HG03558 (cell line): ENCODE results near the gene PSAP.

ENCODE experiments used
- ATAC-seq: cut with Tn5 transposase; IDR thresholded peaks from one replicate; pipeline ENCODE4 v1.9.1; 2021; ENCODE audit warnings: moderate number of reproducible peaks; ENCODE audit not compliant: unreplicated experiment; ENCODE audit errors: extremely low read depth

Gene PSAP

GRCh38 chr10:71812016-71812912 is 38.8 kb downstream of the PSAP start:
- ATAC-seq = no peak

- ATAC-seq = no peak
These were observed 39.7 kb downstream of the PSAP start for GRCh38 chr10:71811351-71811750.

- ATAC-seq = no peak
These were observed 40.9 kb downstream of the PSAP start for GRCh38 chr10:71810048-71810750.

GRCh38 chr10:71809628-71810027 is 41.4 kb downstream of the PSAP start:
- ATAC-seq = no peak

DNA sequence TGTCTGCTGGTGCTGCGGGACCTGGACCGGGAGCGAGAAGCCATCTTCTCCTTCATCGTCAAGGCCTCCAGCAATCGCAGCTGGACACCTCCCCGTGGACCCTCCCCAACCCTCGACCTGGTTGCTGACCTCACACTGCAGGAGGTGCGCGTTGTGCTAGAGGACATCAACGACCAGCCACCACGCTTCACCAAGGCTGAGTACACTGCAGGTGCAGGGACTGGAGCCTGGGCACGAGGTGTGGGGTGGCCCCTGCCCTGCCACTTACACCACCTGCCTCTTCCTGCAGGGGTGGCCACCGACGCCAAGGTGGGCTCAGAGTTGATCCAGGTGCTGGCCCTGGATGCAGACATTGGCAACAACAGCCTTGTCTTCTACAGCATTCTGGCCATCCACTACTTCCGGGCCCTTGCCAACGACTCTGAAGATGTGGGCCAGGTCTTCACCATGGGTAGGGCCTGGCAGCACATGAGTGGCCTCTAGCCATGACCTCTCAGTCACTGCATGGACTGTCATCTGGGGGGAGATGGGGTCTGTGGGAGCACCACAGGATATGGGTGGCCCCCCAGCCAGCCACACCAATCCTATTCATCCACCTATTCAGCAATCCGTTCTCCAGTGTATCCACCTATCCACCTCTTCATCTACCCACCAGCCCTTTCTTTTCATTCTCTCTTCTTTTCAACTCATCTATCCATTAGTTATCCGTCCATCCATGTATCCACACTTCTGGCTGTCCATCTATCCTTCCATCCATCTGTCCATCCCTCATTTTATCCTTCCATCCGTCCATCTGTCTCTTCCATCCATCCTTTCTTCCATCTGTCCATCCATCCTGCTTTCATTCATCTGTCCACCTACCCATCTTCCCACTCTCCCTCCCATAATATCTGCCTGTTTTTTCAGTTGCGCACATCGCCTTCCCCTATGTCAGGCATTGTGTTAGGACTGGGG is 43.2 kb downstream of the PSAP start:
- ATAC-seq = no peak

GRCh38 chr10:71806704-71807556 is 44.1 kb downstream of the PSAP start:
- no peak for ATAC-seq

GRCh38 chr10:71805776-71806703 is 45.0 kb downstream of the PSAP start:
- ATAC-seq = no peak

DNA sequence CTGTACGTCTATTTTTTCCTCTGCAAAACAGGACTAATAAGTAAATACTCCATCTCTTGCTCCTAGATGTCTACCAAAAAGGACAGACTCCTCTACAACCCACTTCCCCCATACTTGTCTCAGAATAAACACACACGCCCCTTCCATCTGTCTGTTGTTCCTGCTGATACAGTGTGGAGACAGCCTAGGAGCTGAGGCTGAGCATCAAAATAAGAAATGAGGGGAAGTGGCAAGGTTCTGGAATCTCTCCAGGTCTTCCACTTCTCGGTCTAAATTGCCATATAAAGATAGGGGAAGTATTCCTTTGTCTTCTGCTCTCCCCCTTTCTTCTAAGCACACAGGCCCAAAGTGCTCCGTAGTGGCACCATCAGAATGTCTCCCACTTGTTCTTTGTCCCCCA is 47.0 kb downstream of the PSAP start:
- ATAC-seq = no peak

DNA sequence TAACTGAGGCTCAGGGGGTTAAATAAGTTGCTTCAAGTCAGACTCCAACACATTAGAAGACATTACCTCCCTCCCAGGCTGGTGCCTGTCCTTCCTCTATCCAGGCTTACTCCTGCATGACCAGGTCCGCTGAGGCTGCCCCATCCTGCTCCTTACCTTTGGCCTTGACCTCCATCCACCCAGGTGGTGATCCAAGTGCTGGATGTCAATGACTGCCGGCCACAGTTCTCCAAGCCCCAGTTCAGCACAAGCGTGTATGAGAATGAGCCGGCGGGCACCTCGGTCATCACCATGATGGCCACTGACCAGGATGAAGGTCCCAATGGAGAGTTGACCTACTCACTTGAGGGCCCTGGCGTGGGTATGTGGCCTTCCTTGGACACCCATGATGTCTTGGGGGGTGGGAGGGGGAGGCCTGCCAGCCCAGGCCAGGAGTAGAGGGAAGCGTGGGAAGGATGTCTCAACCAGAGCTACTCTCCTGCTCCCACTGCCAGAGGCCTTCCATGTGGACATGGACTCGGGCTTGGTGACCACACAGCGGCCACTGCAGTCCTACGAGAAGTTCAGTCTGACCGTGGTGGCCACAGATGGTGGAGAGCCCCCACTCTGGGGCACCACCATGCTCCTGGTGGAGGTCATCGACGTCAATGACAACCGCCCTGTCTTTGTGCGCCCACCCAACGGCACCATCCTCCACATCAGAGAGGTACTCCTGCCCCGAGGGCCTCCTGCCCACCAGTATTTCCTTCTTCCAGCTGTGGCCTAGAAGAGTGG is 48.1 kb downstream of the PSAP start:
- no peak for ATAC-seq

GRCh38 chr10:71802235-71802634 is 48.8 kb downstream of the PSAP start:
- ATAC-seq = no peak

DNA sequence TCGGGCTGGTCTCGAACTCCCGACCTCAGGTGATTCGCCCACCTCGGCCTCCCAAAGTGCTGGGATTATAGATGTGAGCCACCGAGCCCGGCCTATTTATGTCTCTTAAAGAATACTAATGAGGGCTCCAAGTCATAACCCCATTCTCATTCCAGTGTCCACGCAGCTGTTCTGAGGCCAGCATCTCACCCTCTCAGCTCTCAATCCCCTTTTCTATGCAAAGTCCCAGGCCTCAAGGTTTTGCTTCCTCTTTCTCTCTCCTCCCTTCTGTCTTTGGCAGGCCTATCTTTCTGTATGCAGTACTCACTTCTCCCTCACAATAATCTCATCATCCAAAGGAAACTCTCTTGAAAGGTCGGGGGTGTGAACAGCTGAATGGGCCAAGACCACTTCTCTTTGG is 49.7 kb downstream of the PSAP start:
- no peak for ATAC-seq

DNA sequence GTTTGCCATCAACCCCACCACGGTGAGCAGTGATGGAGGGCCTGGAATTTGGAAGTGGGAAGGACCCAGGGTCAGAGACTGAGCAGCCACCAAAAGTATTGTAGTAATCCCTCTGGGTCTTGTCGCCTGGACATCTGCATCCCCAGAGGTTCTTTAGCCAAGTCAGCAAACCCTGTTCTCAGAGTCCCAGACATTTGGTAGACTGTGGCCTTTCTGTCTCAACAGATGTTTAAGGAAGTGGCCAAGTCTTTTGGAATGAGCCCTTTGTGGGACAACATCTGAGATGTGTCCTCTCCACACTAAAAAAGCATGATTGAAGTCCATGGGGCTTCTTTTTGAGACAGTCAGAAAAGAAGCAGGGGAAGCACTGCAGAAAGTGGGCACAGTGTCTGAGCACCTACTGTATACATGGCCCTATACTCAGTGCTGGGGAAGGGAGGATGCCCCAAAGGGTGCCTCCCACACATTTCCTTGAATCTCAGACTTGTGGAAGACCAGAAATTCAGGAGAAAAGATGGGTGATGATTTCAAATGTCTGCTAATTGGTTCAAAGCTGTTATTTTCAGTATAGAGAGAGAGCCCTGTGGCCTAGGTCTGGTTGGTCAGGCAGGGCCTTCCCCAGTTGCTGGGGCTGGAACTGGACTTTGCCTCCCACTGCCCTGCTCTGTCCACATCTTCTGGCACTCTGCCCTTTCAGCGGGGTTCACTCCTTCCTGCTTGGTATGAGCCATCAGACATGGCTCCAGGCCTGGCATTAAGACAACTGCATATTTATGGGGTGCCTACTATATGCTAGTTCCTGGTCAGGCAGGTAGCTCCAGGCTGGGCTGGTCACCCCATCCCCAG is 51.2 kb downstream of the PSAP start:
- ATAC-seq = no peak

DNA sequence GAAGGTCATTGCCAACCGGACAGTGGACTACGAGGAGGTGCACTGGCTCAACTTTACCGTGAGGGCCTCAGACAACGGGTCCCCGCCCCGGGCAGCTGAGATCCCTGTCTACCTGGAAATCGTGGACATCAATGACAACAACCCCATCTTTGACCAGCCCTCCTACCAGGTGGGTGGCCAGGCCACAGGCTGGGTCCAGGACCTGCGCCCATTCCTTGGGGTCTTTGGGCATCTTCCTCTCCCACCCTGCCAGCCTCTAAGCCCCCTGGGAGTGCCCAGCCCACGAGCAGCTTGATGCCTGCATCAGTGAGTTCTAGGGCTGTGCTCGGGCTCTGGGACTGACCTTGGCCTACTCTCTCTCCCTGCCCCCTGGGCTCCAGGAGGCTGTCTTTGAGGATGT is 51.9 kb downstream of the PSAP start:
- ATAC-seq = no peak

DNA sequence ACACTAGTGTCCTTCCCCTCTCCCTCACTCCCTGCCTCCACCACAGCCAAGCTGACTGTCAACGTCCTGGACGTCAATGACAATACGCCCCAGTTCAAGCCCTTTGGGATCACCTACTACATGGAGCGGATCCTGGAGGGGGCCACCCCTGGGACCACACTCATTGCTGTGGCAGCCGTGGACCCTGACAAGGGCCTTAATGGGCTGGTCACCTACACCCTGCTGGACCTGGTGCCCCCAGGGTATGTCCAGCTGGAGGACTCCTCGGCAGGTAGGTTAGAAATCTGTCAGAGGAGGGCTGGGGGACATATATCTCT is 52.8 kb downstream of the PSAP start:
- no peak for ATAC-seq

- ATAC-seq = no peak
These were observed 53.3 kb downstream of the PSAP start for GRCh38 chr10:71797533-71798307.

DNA sequence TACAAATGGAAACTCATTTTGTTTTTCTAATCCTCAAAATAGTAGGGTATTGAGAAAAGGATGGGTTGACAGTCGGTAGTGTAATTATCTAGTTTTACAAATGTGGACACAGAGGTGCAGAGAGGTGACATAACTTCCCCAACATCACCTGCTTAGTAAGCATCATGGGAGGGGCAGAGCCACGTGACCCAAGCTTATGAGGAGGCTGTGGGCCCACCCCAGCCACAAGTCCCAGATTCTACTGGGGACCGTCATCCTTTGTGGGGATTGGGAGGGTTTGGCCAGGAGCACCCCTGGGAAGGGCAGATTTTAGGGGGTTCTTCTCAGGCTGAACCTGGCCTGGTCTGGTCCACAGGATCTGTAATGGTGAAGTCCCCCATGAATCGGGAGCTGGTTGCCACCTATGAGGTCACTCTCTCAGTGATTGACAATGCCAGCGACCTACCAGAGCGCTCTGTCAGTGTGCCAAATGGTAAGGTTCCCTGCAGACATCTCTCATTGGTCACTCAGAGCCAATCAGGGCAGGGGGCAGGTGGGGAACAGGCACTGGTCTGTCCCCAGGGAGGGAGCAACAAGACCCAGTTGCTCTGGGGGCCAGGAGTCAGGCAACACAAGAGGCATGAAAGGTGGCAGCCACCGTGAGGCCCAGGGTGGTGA is 54.2 kb downstream of the PSAP start:
- ATAC-seq = no peak
